HG02970 (cell line): ENCODE data around the gene TNFAIP8L3.
"Not testable (repeated sequence)": the region's sequence is repeated elsewhere in the genome, so short reads cannot be mapped to it uniquely, and the experiment has no call there.

Source experiments
- ATAC-seq: cut with Tn5 transposase; IDR thresholded peaks from one replicate; pipeline ENCODE4 v1.9.1; 2021; ENCODE audit warnings: mild to moderate bottlenecking, moderate library complexity, moderate number of reproducible peaks; ENCODE audit not compliant: unreplicated experiment, low FRiP score

The TNFAIP8L3 gene

DNA sequence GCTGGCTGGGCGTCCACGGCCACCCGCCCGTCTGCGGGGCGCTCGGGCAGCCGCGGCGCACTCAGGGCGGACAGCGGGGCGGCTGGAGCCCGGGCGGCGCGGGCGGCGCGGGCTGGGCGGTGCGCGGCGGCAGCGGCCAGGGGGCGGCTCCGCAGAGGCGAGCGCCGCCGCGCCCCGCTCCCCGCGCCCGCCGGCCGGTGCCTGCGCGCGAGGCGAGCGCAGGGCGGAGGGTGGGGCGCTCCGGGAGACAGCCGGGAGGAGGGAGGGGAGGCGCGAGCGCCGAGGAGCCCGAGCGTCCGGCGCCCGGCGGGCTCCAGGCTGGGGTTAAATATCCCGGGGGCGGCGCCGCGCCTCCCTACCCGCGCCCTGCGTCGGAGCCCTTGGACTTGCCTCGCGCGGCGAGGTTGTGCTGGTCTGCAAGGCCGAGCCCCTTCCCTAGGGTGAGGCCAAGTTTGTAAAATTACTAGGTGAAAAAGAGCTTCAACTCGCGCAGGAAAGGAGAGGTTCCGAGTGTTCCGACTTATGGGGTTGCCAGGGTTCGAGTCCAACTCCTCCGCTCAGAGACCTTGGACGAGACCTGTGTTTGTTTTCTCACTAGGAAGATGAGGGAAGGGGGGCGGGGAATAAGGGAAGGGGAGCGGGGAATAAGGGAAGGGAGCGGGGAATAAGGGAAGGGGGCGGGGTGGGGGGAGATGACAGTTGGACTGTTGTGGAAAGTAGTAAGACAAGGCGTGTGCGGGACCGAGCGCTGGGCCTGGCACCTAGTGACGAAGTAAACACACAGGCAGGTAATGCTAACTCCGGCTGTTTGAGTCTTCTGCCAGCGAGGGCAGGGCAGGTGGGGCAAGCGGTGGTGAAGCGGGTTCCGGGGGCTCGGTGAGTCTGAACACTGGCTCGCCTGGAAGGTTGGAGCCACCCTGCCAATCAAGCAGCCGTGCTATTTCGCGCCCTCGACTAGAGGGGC lies at the start of gene TNFAIP8L3:
TNFAIP8L3 (minus strand) TSS at position 301 of the 964 bp plus-strand sequence. CDS start 311 bp downstream, outside the sequence.
- no peak for ATAC-seq

DNA sequence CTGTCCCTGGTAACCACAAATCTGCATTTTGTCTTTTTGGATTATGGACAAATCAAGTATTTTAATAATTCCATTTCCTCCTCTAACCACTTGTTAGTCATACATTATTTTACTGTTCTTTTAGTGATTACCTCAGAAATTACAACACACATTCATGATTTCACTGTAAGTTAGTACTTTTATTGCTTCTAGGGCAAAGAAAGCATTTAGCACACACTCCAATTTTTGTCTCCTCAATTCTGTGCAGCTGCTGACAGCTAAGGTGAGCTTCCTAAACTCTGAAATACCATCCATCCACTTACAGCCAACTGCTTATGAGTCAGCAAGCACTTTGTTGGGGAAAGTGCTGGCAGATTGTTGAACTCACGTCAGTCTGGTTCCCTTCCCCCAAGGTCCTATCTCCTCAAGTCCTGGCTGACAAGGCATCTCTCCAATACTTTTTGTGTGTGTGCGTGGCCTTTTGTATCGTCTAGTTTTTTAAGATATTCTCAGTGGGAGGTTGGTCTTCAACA lies 49.4 kb upstream of the TNFAIP8L3 start:
- ATAC-seq, result no peak

DNA sequence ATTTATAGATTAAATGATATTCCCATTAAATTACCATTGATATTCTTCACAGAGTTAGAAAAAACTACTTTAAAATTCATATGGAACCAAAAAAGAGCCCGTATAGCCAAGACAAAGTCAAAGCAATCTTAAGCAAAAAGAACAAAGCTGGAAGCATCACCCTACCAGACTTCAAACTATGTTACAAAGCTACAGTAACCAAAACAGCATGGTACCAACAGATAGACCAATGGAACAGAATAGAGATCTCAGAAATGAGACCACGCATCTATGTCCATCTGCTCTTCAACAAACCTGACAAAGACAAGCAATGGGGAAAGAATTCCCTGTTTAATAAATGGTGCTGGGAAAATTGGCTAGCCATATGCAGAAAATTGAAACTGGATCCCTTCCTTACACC lies 45.6 kb upstream of the TNFAIP8L3 start:
- not testable (repeated sequence) for ATAC-seq

DNA sequence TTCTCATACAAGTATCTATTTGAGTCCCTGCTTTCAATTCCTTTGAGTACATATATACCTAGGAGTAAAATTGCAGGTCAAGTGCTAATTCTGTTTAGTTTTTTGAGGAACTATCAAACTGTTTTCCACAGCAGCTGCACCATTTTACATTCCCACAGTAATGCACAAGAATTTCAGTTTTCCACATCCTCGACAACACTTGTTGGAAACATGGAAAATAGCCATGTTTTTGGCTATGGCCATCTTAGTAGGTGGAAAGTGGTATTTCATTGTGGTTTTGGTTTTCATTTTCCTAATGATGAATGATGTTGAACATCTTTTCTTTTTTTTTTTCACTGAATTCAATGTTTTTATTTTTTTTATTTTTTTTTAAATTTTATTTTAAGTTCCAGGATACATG lies 44.4 kb upstream of the TNFAIP8L3 start:
- no peak for ATAC-seq

DNA sequence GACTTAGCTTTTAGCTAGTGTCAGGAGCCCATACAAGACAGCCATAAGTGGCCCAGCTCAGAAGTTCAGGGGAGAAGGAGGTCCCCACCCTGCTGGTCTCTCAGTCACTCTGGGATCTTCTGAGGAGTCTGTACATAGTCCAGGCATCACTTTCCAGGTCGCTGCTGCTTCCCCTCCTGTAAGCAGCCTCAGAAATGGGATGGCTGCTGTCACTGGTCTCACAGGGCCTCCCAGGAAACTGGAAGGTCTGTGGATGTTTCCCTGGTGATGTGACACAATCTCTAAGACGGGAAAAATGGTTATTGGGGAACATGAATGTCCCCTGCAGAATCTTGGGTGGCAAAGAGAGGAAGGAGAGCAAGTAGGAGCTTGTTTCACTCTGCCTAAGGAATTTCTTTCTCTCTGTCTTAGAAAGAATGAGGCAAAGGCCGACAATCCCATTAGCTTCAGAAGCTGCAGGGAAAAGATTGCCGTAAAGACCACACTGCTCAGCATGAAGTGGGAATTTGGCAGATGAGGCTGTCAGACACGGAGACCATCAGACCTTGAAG lies 43.2 kb upstream of the TNFAIP8L3 start:
- no peak for ATAC-seq

DNA sequence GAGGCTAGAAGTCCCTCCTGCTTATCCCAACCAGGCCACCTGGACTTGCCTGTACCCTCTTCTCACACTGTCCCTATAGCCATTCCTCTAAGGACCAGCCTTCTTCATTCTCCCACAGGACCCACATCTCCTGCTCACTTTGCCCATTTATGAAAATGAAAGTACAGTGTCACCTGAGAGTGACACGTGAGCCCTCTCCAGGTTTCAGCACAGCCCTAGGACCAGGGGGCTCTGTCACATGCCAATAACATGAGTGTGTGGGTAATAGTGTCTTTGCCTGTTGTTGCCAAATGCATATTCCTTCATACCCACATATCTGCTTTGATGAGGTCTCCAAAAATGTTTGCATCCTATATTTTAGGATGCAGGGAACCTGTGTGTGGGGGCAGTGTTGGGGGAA lies 42.3 kb upstream of the TNFAIP8L3 start:
- ATAC-seq, result no peak

DNA sequence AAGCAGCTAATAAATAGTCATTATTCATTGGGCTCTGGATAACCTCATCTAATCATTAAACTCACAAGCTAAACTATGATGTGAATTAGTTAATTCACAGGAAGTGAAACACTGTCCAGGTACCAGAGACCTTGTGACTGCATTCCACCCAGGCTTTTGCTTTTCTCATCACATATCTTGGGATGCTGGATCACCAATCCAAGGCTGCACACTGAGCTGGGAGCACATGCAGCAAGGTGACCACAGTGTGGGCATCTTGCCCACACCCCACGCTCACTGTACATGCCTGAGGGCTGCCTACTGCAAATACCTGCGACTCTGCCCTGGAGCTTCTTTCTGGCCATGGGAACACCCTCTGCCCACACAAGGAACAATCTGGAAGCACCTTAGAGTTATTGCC lies 40.6 kb upstream of the TNFAIP8L3 start:
- no peak for ATAC-seq

DNA sequence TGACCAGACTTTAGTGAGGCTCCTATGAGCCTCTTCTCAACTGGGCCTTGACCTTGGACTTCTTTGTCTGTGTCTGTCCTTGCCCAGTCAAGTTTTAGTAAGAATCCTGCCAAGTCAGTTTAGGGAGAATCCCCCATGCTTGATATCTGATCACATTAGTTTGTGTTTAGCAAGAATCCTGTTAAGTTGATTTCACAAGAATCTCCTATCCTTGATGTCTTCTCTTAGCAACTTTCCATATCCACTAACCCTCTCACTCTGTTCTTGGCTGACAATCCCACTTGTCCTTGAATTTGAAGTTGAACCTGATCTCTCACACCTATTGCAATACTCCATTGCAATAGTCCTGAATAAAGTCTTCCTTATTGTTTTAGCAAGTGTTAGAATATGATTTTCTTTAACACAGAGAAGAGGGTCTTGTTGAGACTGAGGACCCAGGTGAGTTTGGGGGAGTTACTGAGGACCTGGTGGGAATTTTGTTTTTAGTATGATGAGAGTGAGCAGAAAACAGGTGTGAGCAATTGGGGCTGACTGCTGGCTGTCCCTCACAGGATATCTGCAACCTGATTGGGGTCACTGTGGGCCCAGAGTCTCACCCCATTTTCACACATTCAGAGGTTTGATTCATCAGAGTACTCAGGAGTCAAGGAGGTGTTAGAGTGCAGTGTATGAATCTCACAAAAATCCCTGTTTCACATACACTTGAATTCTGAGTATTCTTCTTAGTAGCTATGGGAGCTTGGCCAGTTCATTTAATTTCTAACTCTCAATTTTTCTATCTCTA lies 39.9 kb upstream of the TNFAIP8L3 start:
- no peak for ATAC-seq

DNA sequence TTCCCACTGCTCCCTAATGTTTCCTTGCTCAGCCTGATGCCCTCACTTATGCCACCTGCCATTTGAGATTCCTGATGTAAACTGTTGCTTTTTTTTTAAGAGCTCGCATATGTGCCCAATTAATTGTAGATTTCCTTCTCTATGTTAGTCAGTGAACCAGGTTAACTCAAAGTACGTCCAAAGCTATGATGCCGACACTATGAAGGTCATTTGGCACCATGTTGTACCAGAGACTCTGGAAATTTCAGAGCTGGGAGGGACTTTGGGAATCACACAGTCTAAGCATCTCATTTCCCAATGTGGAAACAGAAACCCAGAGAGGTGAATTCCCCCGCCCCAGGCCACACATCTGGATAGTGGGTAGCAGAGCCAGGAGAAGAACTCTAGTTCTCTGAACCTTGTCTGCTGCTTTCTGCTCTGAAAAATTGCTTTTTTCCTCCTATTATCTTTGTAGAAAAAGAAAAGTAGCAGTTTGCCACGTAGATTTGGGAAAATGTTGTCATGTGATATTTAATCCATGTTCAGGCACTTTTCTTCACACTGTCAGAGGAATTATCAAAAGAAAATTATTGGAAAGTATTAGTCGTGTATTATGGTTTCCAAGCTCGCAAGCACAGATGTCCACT lies 38.5 kb upstream of the TNFAIP8L3 start:
- no peak for ATAC-seq

DNA sequence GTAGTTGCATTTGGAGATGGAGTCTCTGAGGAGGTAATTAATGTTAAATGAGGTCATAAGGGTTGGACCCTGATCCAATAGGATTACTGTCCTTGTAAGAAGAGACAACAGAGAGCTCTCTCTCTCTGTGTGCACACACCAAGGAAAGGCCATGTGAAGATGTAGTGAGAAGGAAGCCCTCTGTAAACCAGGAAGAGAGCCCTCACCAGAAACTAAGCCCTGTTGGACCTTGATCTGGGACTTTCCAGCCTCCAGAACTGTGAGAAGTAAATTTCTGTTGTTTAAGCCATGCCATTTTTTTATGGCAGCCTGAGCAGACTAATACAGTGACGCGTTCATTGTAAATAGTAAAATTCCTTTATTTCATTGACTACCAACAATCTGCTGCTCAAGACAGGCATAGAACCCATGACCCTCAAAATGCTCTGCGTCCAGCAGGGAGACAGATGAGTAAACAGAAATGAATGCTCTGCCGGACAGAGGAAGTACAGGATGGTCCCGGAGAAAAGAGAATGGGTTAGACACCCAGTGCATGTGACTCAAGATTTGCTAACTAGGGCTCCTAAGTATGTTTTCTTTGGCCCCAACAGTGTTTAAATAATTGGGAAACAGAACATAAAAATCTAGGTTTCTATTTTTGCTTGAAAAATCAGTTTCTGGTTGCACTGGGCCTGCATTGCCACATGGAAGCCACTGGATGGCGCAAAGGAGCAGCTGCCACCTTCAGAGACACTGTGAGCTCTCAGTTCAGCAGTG lies 37.9 kb upstream of the TNFAIP8L3 start:
- no peak for ATAC-seq

DNA sequence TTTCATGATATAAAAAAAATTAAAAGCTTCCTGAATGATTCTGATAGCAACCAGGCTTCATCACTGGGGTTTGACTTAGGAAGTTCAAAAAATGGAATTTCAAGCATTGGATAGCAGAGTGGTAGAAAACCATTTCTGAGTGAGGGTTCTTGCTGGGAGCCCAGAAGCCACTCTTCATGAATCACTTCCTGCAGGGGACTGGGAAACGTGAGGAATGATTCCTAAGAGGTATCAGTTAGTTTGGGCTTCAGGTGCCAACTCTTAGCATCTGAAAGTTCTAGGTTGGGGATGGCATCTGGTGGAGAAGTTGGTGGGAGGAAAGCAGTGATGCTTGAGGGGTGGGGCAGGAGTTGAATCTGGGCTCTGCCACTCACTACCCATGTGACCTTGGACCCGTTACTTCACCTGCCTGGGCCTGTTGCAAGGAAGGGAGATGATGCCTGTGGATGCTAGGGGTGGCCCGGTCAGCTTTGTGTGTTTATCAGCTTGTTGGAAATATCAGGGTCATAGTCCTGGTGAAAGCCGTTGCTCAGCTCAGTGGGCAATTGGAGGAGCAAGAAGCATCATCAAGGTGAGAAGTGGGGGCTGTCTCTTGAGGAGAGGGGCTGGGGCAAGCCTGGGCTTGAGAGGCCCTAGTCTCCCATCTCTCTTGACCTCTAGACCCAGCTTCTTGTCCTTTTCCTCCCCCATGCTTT lies 37.0 kb upstream of the TNFAIP8L3 start:
- ATAC-seq, result no peak

DNA sequence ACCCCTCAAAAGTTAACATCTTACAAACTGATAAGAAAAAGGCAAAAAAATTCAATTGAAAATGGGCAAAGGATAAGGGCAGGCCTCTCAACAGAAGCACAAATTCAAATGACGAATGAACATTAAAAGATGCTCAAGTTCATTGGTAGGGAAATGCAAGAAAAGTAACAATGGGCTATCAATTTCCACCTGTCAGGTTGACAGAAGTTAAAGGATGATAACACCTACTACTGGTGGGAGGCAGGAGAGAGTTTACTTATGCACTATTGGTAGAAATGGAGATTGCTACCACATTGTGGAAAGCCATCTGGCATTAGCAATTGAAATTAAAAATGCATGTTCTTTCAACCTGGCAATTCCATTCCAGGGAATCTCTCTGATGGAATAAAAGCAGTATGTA lies 35.6 kb upstream of the TNFAIP8L3 start:
- ATAC-seq, result no peak

DNA sequence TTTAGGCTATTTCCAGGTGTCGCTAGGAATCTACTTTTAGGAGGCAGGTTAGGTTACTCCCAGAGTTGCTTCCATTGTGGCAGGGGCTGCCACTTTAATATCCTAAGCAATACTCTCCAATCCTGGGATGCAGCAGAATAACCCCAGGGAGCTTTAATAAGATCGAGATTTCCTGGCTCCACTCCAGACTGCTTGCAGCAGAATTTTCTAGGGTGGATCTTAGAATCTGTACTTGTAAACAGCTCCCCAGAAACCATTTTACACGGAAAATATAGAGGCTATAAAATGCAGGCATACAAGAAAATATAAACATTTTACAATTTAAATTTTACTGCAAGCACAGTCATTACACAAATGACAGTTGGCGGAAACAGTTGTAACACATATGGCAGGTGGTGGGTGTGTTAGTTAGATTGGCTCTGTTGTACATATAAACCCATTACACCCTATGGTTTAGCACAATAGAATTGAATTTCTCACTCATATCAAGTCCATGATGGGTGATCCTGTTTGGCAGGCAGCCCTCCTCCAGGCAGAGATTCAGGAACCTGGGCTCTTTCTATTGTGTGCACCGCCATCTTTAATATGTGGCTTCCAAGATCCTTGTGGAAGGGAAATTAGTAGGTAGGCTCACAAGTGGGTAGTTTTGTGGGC lies 35.0 kb upstream of the TNFAIP8L3 start:
- no peak for ATAC-seq

DNA sequence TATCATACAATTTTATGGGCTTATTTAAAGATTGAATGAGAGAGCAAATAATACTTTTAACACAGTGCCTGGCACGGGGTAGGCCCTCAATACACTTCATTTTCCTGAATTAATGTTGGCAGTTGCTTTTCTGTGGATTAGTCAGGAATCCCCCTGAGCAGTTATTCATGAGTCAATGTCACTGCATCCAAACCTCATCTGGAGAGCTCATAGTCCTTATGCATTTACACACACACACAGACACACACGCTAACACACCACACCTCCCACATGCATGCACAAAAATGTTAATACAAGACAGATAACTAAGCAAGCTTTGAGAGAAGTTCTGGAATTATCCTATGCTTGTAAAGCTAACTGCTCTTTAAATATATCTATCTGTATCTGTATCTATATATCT lies 34.0 kb upstream of the TNFAIP8L3 start:
- ATAC-seq, result no peak

DNA sequence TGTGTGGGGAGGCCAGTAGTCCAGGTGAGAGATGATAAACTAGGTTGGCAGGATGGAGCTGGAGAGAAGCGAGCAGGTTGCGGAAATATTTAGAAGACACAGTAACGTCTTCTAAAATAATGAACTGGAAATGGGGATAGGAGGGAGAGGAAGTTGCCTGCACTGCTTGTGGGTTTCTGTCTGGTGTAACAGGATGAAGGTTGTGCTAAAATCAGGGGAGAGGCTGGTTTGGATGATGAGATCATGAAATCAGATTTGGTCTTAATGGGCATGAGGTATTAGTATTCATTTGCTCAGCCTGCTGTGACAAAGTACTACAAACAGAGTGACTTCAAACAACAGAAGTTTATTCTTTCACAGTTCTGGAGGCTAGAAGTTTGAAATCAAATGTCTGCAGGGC lies 32.1 kb upstream of the TNFAIP8L3 start:
- ATAC-seq, result no peak

DNA sequence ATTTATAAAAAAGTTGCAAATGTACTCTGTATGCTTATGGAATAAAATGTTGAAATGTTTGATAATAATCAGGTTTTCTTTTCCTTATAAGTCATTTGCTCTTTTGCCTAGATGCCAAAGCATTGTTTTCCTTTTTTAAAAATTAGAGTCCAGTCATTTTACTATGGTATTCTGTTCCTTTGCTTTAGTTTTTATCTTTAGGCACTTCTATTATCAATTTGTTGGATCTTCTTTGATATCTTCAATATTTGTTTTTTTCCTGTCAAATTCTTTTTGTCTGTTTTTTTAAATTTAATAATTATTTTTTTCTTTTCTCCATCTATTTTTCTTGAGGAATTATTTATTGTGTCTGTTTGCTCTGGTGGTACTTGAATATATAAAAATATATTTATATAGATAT lies 28.3 kb upstream of the TNFAIP8L3 start:
- ATAC-seq, result not testable (repeated sequence)

DNA sequence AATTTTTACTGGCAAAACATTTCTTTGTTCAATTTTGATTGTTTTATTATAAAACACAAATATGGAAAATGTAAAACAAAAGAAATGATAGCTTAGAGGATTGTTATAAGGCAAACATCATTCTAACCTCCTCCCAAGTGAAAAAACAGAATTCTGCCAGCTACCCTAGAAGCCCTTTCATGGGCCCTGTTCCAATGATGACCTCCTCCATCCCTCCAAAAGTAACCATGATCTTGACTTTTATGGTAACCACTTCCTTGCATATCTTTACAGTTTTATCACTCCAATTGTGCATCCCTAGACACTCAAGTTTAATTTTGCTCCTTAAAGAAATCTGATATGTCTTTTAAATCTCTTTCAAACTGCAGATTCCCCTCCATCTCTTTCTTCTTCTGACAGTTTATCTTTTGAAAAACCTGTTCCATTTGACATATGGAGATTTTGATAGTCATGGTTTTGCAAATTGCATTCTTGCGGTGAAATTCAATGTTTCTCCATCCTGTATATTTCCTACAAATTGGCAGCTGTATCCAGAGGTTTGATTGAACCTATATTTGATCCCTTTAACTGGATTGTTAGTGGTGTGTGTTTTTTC lies 27.0 kb upstream of the TNFAIP8L3 start:
- no peak for ATAC-seq

DNA sequence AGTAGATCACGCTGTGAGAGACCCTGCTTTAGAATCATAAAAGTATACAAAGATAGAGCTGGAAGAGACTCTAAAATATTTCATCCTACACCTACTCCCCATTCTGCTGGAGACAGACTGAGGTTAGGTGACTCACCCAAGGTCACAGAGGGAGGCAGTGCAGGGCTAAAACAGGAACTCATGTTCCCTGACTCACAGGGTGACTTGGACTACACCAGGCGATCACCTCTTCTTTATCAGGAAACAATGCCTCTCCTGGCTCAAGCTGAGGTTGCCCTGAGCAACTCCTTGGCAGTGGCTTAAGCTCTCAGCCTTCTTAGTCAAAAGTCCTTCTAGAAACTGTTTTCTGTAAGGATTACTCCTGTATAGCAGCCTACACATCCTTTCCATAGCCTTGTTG lies 26.4 kb upstream of the TNFAIP8L3 start:
- no peak for ATAC-seq
